HCT116 (cell line): ENCODE data around the gene CKB.

Experiments used
- EGR1 ChIP-seq: IDR thresholded peaks from 2 replicates; pipeline ENCODE4 v1.6.1; 2012; ENCODE audit warnings: low read depth
- ELF1 ChIP-seq: IDR thresholded peaks from 2 replicates; pipeline ENCODE4 v1.6.1; 2012; ENCODE audit warnings: low read depth, borderline replicate concordance
- EZH2 ChIP-seq: fragments of 200-600 bp; sonication (generic); IDR thresholded peaks from 2 replicates; pipeline ENCODE4 v1.6.1; 2017; ENCODE audit warnings: antibody characterized with exemption, mixed run types
- EZH2phosphoT487 ChIP-seq: fragments of 200-600 bp; IDR thresholded peaks from 2 replicates; pipeline ENCODE4 v1.6.1; 2018; ENCODE audit warnings: antibody characterized with exemption, borderline replicate concordance
- POLR2A ChIP-seq: IDR thresholded peaks from 2 replicates; pipeline ENCODE4 v1.7.0; 2011; ENCODE audit warnings: borderline replicate concordance; ENCODE audit not compliant: insufficient read depth, insufficient read length; ENCODE audit errors: extremely low read depth
- POLR2AphosphoS5 ChIP-seq: IDR thresholded peaks from 2 replicates; pipeline ENCODE4 v1.6.1; 2011; ENCODE audit warnings: mild to moderate bottlenecking, low read depth, low read length, moderate library complexity
- RAD21 ChIP-seq: IDR thresholded peaks from 2 replicates; pipeline ENCODE4 v1.6.1; 2012; ENCODE audit warnings: low read depth, mild to moderate bottlenecking
- SIN3A ChIP-seq: IDR thresholded peaks from 2 replicates; pipeline ENCODE4 v1.6.1; 2012; ENCODE audit warnings: low read depth
- SP1 ChIP-seq: IDR thresholded peaks from 2 replicates; pipeline ENCODE4 v1.6.1; 2012; ENCODE audit warnings: low read depth
- ZNF274 ChIP-seq: fragments of 200-500 bp; sonication (Bioruptor generic); IDR thresholded peaks from 2 replicates; pipeline ENCODE4 v1.6.1; 2014; ENCODE audit warnings: mild to moderate bottlenecking, low read depth, low read length, inconsistent platforms
- TF ChIP-seq, protein P1 (sequence below), 3 experiments: fragments of 200-600 bp in 1 of 3; sonication (generic) in 1 of 3; IDR thresholded peaks in 2 of 3; conservative IDR thresholded peaks in 1 of 3; 2 replicates each; pipeline ENCODE4 v1.5.1; 2012 to 2017; ENCODE audit warnings: low read depth in 2 of 3, low read length in 2 of 3, antibody characterized with exemption in 1 of 3, borderline replicate concordance in 1 of 3, control low read depth in 1 of 3, mild to moderate bottlenecking in 1 of 3, mixed read lengths in 1 of 3, mixed run types in 1 of 3, moderate library complexity in 1 of 3; ENCODE audit not compliant: insufficient read depth in 1 of 3
- TF ChIP-seq, protein P2 (sequence below): IDR thresholded peaks from 2 replicates; pipeline ENCODE4 v1.6.1; 2012; ENCODE audit warnings: low read depth
- TF ChIP-seq, protein P3 (sequence below): IDR thresholded peaks from 2 replicates; pipeline ENCODE4 v1.6.1; 2012
- TF ChIP-seq, protein P4 (sequence below): IDR thresholded peaks from 2 replicates; pipeline ENCODE4 v1.6.1; 2012

DNA sequence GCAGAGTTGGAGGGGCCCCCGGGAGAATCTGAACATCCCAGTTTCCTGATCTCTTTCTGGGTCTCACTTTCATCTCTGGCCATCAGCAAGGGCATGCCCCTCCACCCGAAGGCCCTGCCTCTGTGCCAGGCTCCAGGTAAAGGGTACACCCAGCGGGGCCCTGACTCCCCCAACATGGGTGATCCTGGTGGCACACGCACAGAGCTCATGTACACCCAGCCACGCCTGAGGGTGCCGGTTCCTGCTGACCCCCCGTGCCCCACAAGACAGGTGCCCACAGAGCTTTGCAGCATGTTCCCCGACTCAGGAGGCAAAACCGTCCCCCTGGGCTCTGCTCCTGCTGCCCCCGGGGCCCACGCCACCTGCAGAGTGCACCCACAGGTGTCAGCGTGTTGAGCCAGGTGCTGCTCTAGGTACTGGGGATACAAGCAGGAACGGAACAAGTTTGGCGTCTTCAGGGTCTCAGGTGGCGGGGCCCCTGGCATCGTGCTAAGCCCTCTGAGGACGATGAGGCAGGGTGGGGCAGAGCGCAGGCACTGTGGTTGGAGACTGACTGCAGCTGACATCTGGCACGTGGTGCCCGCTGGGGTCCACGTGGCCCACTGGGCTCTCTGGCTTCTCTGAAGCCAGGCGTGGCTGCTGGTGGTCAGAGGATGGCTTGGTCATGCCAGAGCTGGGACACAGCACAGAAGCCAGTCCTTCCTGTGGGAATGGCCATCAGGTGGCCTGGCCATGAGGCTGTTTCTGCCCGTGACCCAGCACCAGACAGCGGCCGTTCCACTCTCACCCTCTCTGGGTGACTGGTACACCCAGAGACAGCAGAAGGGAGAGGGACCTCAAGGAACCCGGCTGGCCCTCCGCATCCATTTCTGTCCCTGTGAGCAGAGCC, 26.1 kb upstream of the CKB start:
- TF ChIP-seq, protein P1, sequence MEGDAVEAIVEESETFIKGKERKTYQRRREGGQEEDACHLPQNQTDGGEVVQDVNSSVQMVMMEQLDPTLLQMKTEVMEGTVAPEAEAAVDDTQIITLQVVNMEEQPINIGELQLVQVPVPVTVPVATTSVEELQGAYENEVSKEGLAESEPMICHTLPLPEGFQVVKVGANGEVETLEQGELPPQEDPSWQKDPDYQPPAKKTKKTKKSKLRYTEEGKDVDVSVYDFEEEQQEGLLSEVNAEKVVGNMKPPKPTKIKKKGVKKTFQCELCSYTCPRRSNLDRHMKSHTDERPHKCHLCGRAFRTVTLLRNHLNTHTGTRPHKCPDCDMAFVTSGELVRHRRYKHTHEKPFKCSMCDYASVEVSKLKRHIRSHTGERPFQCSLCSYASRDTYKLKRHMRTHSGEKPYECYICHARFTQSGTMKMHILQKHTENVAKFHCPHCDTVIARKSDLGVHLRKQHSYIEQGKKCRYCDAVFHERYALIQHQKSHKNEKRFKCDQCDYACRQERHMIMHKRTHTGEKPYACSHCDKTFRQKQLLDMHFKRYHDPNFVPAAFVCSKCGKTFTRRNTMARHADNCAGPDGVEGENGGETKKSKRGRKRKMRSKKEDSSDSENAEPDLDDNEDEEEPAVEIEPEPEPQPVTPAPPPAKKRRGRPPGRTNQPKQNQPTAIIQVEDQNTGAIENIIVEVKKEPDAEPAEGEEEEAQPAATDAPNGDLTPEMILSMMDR (IDR thresholded peaks at IDR 0.05 in 2 of 3, conservative IDR thresholded peaks at IDR 0.05 in 1 of 3; ENCODE audit: borderline replicate concordance in 1 of 3, insufficient read depth in 1 of 3, low read depth in 2 of 3, low read length in 2 of 3) = no peak
- TF ChIP-seq SP1 (no peak), POLR2A (no peak), SIN3A (no peak), ZNF274 (no peak), EZH2 (no peak), POLR2AphosphoS5 (no peak), EGR1 (no peak), EZH2phosphoT487 (no peak), ELF1 (no peak), RAD21 (no peak)
- TF ChIP-seq, protein P2, sequence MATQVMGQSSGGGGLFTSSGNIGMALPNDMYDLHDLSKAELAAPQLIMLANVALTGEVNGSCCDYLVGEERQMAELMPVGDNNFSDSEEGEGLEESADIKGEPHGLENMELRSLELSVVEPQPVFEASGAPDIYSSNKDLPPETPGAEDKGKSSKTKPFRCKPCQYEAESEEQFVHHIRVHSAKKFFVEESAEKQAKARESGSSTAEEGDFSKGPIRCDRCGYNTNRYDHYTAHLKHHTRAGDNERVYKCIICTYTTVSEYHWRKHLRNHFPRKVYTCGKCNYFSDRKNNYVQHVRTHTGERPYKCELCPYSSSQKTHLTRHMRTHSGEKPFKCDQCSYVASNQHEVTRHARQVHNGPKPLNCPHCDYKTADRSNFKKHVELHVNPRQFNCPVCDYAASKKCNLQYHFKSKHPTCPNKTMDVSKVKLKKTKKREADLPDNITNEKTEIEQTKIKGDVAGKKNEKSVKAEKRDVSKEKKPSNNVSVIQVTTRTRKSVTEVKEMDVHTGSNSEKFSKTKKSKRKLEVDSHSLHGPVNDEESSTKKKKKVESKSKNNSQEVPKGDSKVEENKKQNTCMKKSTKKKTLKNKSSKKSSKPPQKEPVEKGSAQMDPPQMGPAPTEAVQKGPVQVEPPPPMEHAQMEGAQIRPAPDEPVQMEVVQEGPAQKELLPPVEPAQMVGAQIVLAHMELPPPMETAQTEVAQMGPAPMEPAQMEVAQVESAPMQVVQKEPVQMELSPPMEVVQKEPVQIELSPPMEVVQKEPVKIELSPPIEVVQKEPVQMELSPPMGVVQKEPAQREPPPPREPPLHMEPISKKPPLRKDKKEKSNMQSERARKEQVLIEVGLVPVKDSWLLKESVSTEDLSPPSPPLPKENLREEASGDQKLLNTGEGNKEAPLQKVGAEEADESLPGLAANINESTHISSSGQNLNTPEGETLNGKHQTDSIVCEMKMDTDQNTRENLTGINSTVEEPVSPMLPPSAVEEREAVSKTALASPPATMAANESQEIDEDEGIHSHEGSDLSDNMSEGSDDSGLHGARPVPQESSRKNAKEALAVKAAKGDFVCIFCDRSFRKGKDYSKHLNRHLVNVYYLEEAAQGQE = no peak
- TF ChIP-seq, protein P3, sequence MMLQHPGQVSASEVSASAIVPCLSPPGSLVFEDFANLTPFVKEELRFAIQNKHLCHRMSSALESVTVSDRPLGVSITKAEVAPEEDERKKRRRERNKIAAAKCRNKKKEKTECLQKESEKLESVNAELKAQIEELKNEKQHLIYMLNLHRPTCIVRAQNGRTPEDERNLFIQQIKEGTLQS = no peak
- TF ChIP-seq, protein P4, sequence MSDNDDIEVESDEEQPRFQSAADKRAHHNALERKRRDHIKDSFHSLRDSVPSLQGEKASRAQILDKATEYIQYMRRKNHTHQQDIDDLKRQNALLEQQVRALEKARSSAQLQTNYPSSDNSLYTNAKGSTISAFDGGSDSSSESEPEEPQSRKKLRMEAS = no peak
